ENCODE data around the gene MCF2L2. TPM values are rescaled to one million over a fixed set of nuclear protein-coding genes. Genes with fewer than 3 reads are reported as not detected.
"Not testable (repeated sequence)": the region's sequence is repeated elsewhere in the genome, so short reads cannot be mapped to it uniquely, and the experiment has no call there.

MCF2L2 gene
- total RNA-seq, 4 donors from 2014 or later: 0.61 to 2.9 (median 1.3) TPM

DNA sequence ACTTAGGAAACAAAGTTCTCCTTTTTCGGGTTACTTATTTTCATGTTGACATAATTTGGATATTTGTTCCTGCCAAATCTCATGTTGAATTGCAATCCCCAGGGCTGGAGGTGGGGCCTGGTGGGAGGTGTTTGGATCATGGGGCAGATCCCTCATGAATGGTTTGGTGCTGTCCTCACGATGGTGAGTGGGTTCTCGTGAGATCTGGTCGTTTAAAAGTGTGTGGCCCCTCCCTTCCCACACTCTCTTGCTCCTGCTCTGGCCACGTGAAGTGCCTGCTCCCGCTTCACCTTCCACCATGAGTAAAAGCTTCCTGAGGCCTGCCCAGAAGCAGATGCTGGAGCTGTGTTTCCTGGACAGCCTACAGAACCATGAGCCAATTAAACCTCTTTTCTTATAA, 43.7 kb upstream of the MCF2L2 start:
- no peak overlapping the region for H3K27ac ChIP-seq
- H3K4me3 ChIP-seq: no peak overlapping the region
- no peak for DNase-seq
- WGBS, 2 donors: 63 to 68% methylated on average over 4 to 6 of the region's 6 CpGs
- intact Hi-C loops (cut with DNase I): loop anchor here (10.0 kb wide), 1 partner anchor 293 kb away; no protein-coding TSS in a partner anchor
- no peaks in the 10 kb centered on the region for H3K9me3 ChIP-seq
- H3K4me1 ChIP-seq: peaks cover 0 to 8% (median 0%) of the 10 kb centered on the region in 3 donors
- H3K27me3 ChIP-seq: peaks cover 0 to 23% (median 0%) of the 10 kb centered on the region in 4 donors
- H3K36me3 ChIP-seq: no peaks in the 10 kb centered on the region
- TF ChIP-seq CTCF (IDR thresholded peaks at IDR 0.05): no peak

DNA sequence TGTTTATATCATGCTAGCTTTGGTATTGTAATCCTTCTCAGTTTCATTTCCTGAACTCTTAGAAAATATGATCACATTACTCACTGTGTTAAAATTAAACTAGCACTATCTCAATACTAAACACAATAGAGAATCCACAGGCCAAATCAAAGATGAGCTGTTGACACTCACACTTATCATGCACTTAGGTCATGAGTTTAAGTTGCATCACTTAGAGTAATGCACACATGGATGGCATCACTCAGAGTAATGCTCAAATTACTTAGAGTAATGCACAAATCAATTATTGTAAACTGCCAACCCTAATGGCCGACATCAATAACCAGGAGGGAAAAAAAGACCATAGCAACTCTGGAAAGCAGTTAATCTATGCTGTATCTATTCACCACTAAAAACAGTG, 40.0 kb upstream of the MCF2L2 start:
- H3K27me3 ChIP-seq: no peaks in the 10 kb centered on the region
- H3K27ac ChIP-seq: no peak overlapping the region
- 73 to 88% methylated on average over 1 of the region's 1 CpG for WGBS, 2 donors
- DNase-seq: no peak
- intact Hi-C loops (cut with DNase I): no loop called here
- TF ChIP-seq CTCF (IDR thresholded peaks at IDR 0.05) (no peak), POLR2A (IDR thresholded peaks at IDR 0.05) (no peak)
- no peaks in the 10 kb centered on the region for H3K9me3 ChIP-seq
- no peaks in the 10 kb centered on the region for H3K36me3 ChIP-seq
- H3K4me3 ChIP-seq: no peak overlapping the region
- peaks cover 0 to 8% (median 0%) of the 10 kb centered on the region in 3 donors for H3K4me1 ChIP-seq

DNA sequence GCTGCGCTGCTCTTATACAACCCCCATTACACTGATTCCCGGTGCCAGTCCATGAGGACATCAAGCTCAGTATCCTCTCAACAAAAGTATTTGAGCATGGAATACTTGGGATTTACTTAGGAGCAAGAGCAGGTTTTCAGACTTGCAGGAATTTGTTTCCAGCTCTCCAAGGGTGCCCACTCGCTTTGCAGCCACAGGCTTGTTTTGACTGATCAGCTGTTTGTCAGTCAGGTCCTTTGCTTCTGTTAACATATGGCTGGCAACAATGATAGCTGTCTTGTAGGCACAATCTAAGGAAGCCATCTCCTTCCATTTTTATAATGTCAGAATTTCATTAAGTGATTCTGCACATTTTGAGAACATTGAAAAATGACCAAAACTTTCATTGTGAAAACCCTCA, 38.2 kb upstream of the MCF2L2 start:
- peaks cover 0 to 8% (median 0%) of the 10 kb centered on the region in 3 donors for H3K4me1 ChIP-seq
- H3K4me3 ChIP-seq: no peak overlapping the region
- no peak overlapping the region for H3K27ac ChIP-seq
- TF ChIP-seq CTCF (IDR thresholded peaks at IDR 0.05) (no peak), POLR2A (IDR thresholded peaks at IDR 0.05) (no peak)
- intact Hi-C loops (cut with DNase I): no loop called here
- no peaks in the 10 kb centered on the region for H3K9me3 ChIP-seq
- no peak for DNase-seq
- no peaks in the 10 kb centered on the region for H3K27me3 ChIP-seq
- no peaks in the 10 kb centered on the region for H3K36me3 ChIP-seq
- WGBS, 2 donors: 71 to 77% methylated on average over 3 of the region's 3 CpGs

GRCh38 chr3:183465710-183466109, 37.3 kb upstream of the MCF2L2 start:
- H3K27me3 ChIP-seq; H3K27ac ChIP-seq; DNase-seq; H3K9me3 ChIP-seq; H3K4me3 ChIP-seq; H3K36me3 ChIP-seq; H3K4me1 ChIP-seq; intact Hi-C loops (cut with DNase I): not testable (repeated sequence)
- WGBS, 2 donors: 59 to 80% methylated on average over 2 to 13 of the region's 13 CpGs

DNA sequence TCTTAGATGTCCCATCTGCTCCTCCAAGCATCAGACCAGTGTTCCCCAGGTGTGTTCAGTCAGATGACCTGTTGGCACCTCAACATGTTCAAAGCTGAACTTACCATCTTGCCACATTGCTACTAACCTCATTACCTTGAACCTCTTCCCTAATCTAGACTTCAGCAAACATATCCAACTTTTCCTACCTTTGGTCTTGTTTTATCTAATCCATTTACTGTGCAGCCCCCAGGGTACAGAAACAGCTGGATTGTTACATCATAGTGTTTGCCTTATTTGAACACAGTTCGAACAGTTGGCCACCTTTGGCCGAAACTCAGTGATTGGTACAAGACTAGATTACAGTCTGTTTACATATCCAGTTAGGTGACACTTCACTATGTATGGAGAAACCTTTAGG, 36.1 kb upstream of the MCF2L2 start:
- no peak for TF ChIP-seq POLR2A (IDR thresholded peaks at IDR 0.05)
- TF ChIP-seq CTCF (IDR thresholded peaks at IDR 0.05): no peak
- no peak overlapping the region for H3K27ac ChIP-seq
- WGBS, 2 donors: 74 to 89% methylated on average over 2 of the region's 2 CpGs
- intact Hi-C loops (cut with DNase I): no loop called here
- no peaks in the 10 kb centered on the region for H3K36me3 ChIP-seq
- no peak overlapping the region for H3K4me3 ChIP-seq
- no peaks in the 10 kb centered on the region for H3K27me3 ChIP-seq
- peaks cover 0 to 6% (median 0%) of the 10 kb centered on the region in 3 donors for H3K4me1 ChIP-seq
- H3K9me3 ChIP-seq: no peaks in the 10 kb centered on the region
- no peak for DNase-seq
